ENCODE results near the gene C1QTNF4. TPM values are rescaled to one million over a fixed set of nuclear protein-coding genes. Genes with fewer than 3 reads are reported as not detected.
A peak's percentile ranks its signal among the peaks of the same experiment; 100 is the strongest.

Gene C1QTNF4
- total RNA-seq, 2 donors from 2014 or later: 0.86 TPM; not detected in 1

DNA sequence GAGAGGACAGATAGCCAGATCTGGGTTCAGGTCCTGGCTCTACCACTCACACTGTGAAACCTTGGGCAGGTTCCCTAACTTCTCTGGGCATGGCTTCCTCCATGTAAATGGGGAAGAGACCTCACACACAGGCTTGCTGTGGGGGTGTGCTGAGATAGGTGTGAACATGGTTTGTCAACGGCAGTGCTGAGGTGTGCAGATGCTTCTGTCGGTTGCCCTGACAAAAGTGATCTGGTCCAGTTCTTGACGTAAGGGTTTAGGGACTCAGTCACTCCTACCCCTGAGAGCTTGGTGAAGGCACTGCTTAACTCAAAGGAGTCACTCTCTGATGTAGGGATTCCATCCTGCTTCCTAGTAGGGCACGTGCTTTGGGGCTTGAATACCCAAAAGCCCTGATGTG lies 2.0 kb downstream of the C1QTNF4 start:
- no peak overlapping the region for H3K27ac ChIP-seq
- TF ChIP-seq, protein P1, sequence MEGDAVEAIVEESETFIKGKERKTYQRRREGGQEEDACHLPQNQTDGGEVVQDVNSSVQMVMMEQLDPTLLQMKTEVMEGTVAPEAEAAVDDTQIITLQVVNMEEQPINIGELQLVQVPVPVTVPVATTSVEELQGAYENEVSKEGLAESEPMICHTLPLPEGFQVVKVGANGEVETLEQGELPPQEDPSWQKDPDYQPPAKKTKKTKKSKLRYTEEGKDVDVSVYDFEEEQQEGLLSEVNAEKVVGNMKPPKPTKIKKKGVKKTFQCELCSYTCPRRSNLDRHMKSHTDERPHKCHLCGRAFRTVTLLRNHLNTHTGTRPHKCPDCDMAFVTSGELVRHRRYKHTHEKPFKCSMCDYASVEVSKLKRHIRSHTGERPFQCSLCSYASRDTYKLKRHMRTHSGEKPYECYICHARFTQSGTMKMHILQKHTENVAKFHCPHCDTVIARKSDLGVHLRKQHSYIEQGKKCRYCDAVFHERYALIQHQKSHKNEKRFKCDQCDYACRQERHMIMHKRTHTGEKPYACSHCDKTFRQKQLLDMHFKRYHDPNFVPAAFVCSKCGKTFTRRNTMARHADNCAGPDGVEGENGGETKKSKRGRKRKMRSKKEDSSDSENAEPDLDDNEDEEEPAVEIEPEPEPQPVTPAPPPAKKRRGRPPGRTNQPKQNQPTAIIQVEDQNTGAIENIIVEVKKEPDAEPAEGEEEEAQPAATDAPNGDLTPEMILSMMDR (IDR thresholded peaks at IDR 0.05): no peak
- DNase-seq (ENCODE audit: low spot score): no peak
- H3K36me3 ChIP-seq: no peaks in the 10 kb centered on the region
- no peak overlapping the region for H3K4me3 ChIP-seq
- peaks cover 0 to 18% of the 10 kb centered on the region in 2 donors for H3K4me1 ChIP-seq
- H3K27me3 ChIP-seq: peaks cover 14 to 17% of the 10 kb centered on the region in 2 donors
- H3K9me3 ChIP-seq: no peaks in the 10 kb centered on the region

DNA sequence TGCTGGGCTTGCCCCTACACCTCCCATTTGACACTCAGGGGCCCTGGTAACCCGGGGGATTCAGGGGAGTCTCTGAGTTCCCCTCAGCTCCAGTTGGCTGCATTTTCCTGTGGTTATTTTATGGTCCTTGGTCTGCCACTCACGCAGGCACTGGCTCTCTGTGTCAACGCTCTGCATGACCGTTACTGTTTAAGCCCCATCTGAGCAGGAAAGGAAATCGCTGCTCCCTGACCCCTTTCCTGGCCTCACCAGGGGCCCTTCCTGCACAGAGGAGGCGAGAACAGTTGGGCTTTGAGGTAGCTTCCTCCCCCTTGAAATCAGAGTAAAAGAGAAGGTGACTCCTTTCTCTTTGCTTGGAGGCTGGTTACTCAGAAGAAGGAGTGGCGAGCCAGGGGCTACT lies 2.4 kb downstream of the C1QTNF4 start:
- Histone ChIP-seq H3K36me3 (no peaks in the 10 kb centered on the region), H3K27me3 (peaks cover 14 to 17% of the 10 kb centered on the region in 2 donors), H3K4me1 (peaks cover 0 to 18% of the 10 kb centered on the region in 2 donors), H3K27ac (no peak overlapping the region), H3K4me3 (no peak overlapping the region), H3K9me3 (no peaks in the 10 kb centered on the region)
- DNase-seq (ENCODE audit: low spot score): no peak
- TF ChIP-seq, protein P1 (IDR thresholded peaks at IDR 0.05): no peak

DNA sequence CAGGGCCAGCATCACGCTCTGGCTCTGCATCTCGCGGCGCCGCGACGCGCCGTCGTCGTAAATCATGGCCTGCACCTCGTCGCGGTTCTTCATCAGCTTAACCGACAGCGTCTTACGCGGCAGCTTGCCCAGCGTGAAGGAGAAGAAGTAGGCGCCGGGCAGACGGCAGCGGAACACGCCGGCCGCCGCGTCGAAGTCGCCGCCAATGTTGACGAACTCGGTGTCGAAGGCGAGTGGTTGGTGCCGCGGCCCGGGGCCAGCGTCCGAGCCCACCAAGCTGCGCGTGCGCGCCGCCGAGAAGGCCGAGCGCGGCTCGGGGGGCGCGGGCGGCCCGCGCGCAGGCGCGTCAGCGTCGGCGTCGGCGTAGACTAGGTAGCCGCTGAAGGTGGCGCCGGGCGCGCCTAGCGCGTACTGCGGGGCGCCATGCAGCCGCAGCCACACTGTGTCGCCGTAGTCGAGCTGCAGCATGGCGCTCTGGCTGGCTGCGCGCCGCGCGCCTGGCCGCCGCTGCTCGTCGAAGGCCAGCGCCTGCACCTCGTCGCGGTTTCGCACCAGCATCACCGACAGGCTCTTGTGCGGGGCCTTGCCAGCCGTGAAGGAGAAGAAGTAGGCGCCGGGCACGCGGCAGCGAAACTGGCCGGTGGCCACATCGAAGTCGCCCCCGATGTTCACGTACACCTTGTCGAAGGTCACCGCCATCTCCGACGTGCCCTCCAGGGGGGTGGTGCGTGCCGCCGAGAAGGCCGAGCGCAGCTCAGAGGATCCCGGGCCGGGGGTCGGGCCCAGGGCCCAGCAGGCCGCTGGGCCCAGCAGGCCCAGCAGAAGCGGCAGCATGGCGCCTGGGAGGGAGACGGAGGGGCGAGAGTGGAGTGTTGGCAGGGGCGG lies 4.0 kb downstream of the C1QTNF4 start:
- Histone ChIP-seq H3K27me3 (peaks cover 14 to 17% of the 10 kb centered on the region in 2 donors), H3K4me3 (peak overlapping the region; percentile 13 to 25), H3K9me3 (no peaks in the 10 kb centered on the region), H3K4me1 (peaks cover 0 to 22% of the 10 kb centered on the region in 2 donors), H3K36me3 (no peaks in the 10 kb centered on the region), H3K27ac (no peak overlapping the region)
- TF ChIP-seq, protein P1 (IDR thresholded peaks at IDR 0.05): no peak
- no peak for DNase-seq (ENCODE audit: low spot score)

DNA sequence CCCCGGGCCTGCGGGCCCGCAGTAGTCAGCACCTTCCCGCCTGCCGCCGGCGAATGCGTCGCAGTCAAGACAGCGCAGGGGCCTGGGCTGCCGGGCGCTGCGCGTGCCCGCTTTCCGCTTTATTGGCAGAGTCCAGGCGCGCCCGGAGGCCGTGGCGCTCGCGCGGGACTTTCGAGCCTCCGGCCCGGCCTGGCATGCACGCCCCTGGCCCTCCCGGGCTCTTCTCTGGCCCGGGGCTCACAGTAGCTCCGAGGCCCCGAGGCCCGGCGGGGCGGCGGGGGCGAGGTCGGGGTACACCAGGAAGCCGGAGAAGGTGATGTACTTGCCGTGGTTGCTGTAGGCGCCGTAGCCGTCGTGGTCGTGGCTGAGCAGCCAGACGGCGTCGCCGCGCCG lies 4.6 kb downstream of the C1QTNF4 start:
- H3K4me1 ChIP-seq: peaks cover 0 to 17% of the 10 kb centered on the region in 2 donors
- no peaks in the 10 kb centered on the region for H3K9me3 ChIP-seq
- H3K27ac ChIP-seq: no peak overlapping the region
- H3K4me3 ChIP-seq: peak overlapping the region; percentile 13 to 25
- H3K27me3 ChIP-seq: peaks cover 14 to 16% of the 10 kb centered on the region in 2 donors
- TF ChIP-seq, protein P1 (IDR thresholded peaks at IDR 0.05): no peak
- H3K36me3 ChIP-seq: peaks cover 6% of the 10 kb centered on the region
- DNase-seq (ENCODE audit: low spot score): no peak

DNA sequence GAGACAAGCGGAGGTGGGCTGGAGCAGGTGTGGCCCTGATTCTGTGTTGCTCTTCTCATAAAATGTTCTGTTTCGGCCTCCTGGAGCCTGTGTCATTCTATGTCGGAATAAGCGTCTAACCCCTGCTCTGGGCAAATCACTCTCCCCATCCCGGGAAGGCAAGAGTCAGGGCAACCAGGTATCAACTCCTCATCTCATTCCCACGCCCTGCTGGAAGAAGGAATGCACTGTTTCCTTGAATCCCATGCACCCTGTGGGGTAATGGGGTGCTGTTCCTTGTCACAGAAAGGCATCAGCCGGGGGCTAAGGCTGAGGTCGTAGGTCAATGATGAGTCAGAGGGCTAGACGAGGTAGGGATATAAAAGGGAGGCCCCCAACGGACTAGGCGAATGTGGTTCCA lies 5.1 kb downstream of the C1QTNF4 start:
- peaks cover 11 to 13% of the 10 kb centered on the region in 2 donors for H3K27me3 ChIP-seq
- TF ChIP-seq, protein P1 (IDR thresholded peaks at IDR 0.05): no peak
- H3K9me3 ChIP-seq: no peaks in the 10 kb centered on the region
- H3K4me1 ChIP-seq: peaks cover 0 to 13% of the 10 kb centered on the region in 2 donors
- no peak for DNase-seq (ENCODE audit: low spot score)
- peaks cover 11% of the 10 kb centered on the region for H3K36me3 ChIP-seq
- no peak overlapping the region for H3K27ac ChIP-seq
- H3K4me3 ChIP-seq: peak overlapping the region; percentile 13 to 25

Data from right atrium auricular region (tissue), 2 donors.